NCI-H446 treated with DMSO at 0.1 percent for 48 hours (cell line): Measurements from ENCODE around the gene POLR2J2.
"Not testable (repeated sequence)": the region's sequence is repeated elsewhere in the genome, so short reads cannot be mapped to it uniquely, and the experiment has no call there.

ENCODE experiments used
- DNase-seq: peaks from one replicate; lab custom pipeline; 2025; lab: John Stamatoyannopoulos, UW

POLR2J2 gene

DNA sequence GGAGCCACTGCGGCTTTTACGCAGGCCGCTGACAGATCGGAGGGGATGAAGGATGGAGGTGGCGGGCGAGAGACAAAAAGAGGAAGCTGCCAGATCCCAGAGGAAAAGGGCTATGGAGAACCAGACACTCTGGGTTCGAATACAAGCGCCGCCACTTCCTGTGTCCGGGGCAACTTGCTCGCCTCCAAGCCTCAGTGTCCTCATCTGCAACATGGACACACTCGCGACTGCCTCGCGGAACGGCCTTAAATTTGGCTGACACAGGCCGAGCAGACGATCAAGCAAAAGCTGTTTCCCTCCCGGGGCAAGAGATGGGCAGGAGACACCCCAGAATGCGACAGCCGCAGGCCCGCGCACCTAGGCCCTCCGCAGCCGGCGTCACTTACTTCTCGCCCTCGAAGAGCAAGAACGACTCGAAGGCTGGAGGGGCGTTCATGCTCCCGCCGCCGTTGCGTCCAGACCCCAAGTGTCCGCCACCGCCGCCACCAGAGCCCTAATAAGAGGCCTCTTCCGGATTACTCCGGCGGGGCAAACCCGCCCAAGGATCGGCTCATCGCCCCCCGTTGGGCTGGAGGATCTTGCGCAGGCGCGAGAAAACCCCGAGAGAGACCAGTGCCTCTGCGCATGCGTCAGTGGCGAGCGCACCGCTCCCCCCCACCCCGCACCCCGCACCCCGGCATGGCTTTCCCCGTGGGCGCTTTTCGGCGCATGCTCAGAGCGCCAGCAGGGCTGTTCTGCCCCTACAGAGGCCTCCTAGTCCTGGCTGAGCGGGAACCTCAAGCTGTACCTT lies at the start of gene POLR2J2:
Gene POLR2J2, minus strand, starts transcription at position 498 of the 790 bp plus-strand sequence. Its CDS starts 62 bp downstream, at position 436.
- not testable (repeated sequence) for DNase-seq

DNA sequence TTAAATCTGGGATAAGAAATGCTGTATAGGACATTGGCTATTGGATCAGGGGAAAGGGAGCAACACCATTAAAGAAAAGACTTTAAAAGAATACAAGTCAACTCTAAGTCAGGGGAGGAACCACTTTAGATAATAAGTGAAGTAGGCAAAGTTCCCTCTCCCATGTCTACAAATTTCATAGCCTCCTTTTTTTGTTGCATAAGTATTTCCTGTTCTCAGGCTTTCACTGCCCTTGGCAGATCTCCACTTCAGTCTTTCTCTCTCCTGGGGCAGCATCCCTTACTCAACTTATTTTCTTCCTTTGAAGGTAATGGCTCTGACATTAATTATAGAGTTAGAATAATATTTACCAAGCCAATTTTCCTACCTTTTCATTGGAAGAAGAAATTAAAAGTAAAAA lies 47.0 kb upstream of the POLR2J2 start:
- not testable (repeated sequence) for DNase-seq

DNA sequence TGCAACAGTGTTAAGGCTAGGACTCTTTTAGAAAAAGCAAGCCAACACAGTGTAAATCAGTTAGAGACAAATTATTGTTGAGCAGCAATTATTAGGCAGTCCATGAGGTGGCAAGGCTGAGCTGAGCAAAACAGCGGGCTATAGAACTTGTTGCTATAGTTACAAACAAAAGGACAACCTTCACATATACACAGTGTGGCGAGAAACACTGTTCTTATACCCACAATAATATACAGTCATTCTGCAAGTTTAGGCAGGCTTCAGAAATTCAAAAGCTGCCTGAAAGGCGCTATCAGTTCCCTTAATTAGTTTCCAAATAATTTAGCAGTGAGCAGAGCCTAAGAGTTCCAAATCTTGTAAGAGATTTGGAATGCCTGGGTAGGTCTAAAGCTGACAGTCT lies 44.3 kb upstream of the POLR2J2 start:
- DNase-seq = not testable (repeated sequence)

DNA sequence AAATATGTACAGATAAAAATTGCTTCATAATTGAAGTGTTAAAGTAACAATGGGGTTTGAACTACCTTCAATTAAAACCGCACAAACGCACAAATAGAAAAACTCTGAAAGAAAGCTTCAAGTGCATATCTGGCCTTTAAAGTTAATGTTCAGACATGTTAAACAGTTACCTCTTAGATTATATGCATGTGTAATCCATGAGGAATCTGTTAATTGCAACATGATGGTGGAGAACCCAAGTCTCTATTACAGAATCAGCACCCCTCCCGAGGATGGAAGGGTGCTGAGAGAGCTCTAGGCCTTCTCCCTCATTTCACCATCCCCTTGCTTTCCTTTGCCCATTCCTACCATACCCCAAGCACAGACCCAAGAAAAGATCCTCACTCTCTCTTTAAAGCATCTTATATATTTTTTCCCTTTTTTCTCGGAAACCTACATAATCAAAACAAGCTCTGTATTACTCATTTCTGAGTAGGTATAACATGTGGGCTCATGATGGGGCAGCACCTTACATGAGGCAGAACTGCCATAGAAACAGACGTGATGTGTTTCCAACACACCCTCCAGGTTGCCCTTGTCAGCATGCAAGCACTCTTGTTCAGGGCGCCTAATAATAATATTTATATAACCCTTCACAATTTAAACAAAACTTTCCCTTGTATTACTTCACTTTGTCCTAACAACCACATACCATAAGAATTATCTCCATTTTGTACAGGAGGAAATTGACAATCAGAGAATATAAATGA lies 43.5 kb upstream of the POLR2J2 start:
- not testable (repeated sequence) for DNase-seq

DNA sequence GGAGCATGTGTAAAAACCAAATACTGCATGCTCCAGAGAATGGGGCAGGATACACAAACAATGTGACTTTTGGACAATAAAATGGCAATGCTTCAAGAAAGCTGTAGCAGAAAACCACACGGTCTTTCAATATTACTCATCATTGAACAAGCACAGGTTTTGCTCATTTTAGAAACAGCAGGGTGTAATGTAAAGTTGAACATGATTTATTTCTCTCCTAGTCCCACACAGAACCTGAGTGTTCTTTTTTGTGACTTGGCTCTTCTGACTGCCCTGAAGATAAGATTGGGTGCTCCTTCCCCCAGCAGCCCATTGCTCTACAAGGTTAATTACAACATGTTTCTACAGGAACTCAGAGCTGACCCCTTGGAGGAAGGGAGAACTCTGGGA lies 42.2 kb upstream of the POLR2J2 start:
- DNase-seq = not testable (repeated sequence)

DNA sequence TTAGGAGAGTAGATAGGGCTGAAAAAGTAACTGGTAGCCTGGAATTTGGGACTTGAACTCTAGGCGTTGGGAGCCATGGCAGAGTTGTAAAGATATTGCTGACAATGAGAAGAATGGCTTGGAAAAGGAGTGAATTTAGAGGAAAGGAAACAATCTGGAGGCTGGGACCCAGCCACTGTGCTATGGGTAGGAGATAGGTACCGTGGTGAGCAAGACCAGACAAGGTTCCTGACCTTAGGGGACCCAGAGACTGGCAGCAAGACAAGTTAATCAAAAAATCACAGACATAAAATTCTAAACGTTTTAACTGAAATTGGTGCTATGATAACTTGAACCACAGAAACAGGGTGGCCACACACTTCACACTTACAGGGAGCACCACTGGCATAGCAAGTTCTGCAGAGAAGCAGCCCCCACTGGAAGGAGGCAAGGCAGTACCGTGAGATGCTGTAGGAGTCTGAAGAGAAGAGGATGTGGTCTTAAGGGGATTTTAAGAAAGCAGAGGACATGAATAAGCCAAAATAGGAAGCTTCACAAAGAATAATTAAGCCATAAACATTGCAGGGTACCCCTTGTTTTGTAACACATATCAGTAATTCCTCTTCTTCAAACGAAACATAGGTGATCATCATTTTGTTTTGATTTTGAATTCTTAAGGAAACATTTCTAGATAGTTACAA lies 41.7 kb upstream of the POLR2J2 start:
- not testable (repeated sequence) for DNase-seq

DNA sequence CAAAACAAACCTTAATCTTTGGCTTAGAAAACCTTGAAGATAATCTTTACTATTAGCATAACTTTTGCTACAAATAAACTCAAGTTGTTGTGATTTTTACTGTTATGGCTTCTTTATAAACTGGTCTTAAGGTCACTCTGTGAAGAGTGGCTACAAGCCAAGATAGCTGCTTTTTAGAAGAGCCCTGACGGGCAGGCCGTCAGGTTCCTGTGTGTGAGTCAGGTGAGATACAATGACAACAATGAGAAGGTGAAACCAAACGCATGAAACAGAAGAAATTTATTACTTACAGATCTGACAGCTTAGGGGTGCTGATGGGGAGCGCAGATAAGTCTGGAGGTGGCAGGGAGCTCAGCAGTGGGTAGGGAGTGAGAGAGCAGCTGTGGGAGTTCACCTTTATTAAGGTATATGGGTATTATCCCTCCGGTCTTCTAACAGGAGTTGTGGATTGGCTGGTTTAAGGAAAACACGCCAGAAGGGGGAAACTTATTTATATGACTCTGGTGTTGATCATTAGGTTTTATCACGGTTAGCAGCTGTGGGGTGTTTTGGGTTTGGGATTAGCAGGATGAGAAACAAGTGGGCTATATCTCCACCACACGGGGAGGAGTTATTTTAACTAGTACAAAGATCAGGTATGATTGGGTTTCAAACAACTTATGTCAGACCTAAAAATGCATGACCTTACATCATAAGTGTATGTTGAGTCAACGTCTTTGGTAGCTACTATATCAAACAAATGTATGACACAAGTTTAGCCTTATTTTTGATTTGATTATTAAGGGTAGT lies 27.7 kb upstream of the POLR2J2 start:
- not testable (repeated sequence) for DNase-seq

DNA sequence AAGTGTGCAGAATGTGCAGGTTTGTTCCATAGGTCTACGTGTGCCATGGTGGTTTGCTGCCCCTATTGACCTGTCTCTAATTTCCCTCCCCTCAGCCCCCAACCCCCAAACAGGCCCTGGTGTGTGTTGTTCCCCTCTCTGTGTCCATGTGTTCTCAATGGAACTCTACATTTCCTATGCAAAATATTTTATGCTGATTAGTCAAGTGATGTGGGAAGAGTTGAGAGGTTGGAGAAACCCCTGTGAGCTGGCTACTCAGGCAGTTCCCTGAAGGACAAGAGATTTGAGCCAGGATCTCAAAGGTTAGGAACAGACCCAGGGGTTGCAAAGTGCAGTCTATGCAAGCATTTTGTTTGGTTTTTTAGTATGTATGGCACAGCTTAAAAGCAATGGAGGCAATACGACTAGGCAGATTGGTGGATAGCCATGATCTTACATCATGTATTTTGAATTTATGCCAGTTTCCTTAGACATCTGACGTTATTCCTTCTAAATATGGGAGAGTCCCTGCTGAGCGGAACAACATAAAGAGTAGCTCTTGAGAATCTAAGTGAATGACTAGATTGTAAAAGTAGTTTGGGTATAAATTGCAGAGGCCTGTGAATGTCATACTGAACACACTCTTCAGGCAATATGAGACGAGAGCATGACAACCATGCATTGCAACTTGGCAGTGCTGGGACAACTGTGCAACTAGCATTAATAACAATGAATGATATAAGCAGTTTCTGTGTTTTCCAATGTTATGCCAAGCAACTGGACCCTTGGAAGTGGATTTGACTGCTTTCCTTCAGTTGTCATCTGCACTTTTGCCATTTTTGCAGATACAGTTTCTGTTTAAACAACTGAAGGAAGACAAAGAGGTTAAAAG lies 26.4 kb upstream of the POLR2J2 start:
- DNase-seq = not testable (repeated sequence)

DNA sequence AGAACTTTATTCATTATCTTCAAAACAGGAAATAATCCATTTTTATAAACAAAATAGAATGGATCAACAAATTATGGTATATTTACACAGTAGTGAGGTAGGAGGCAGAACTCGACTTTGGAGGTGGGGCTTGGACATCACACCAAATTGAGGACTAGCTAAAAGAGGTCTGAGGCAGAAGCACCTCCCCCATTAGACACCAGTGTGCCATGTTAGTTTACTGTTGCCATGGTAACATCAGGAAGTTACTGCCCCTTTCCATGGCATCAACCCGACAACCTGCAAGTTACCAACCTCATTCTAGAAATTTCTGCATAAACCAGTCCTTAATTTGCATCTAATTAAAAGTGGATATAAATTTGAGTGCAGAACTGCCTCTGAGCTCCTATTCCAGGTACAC lies 24.5 kb upstream of the POLR2J2 start:
- DNase-seq = not testable (repeated sequence)

DNA sequence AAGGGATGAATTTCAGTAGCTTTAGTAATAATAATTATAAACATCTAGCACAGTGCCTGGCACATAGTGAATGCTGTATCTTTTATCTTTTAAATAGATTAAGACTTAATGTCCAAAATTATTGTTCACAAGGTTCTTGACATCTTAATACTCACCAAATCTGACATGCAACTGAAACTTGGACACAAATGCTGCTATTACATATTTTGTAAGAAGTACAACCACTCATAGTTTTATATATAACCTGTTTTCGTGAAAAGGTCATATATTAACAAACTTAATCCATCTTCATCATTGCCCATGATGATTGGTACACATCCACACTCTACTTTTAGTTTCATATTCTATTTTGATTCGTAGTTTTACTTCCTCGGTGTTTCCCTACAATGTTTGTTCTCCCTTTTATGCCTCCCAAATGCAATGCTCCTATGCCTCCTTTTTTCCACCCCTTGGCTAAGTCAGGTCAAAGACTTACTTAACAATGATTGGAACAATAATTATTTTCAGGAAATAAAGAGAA lies 23.6 kb upstream of the POLR2J2 start:
- not testable (repeated sequence) for DNase-seq

DNA sequence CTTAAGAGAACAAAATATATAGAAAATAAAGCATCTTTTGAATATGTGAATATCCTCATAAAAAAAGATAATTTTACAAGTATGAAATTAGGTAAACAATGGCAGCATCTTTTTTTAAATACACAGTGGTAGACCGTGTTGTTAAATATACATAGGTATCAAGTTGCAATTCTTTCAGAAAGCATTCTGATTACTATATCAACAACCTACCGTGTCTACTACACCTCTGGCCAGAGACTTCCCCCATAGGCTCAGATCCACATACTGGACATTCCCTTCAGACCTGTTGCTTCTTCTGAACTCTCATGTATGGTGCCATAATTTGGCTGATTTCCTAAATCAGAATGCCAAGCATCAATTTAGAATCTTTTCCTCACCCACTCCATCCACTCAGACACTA lies 22.5 kb upstream of the POLR2J2 start:
- not testable (repeated sequence) for DNase-seq

DNA sequence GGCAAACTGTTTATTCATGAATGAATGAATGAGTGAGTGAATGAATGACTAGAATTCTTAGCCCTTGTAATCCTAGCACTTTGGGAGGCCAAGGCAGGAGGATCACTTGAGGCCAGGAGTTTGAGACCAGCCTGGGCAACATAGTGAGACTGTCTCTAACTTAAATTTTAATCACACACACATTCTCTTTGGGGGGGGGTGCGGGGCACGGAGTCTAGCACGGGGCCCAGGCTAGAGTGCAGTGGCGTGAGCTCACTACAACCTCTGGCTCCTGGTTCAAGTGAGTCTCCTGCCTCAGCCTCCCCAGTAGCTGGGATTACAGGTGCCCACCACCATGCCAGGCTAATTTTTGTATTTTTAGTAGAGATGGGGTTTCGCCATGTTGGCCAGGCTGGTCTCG lies 19.1 kb upstream of the POLR2J2 start:
- DNase-seq = not testable (repeated sequence)

DNA sequence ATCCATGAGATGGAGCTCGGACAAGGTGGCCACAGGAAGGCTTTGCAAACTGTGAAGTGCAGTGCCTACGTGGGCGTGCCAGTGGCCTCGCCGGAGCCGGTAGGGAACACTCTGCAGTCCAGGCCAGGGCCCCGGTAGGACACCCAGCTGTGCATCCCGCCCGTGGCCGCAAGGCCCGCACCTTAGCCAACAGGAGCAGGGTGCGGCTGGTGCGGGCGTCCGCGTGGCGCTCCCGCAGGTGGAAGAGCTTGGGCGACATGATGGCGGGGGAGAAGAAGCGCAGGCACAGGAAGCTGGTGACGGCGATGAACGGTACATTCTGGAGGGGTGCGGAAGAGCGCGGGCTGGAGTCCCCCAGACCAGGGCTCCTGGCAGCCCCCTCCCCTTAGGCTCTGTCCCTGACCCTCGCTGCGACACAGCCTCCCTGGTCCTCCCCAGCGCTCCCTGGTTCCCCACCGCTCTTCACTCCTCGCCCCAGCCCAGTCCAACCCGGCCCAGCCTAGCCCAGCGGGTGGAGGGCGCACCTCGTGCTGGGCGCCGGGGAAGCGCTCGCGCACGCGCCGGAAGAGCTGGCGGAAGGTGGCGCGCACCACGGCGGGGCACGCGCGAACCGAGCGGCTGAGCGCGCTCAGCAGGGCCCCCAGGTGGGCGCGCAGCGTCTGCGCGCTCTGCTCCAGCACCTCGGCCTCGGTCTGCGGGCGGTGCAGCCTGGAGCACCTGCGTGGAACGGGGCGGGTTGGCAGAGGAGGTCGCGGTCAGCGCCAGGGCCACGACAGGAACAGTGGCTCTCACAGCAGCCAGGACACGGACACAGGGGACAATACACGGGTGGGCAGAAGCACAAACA lies 18.2 kb upstream of the POLR2J2 start:
- DNase-seq = not testable (repeated sequence)

DNA sequence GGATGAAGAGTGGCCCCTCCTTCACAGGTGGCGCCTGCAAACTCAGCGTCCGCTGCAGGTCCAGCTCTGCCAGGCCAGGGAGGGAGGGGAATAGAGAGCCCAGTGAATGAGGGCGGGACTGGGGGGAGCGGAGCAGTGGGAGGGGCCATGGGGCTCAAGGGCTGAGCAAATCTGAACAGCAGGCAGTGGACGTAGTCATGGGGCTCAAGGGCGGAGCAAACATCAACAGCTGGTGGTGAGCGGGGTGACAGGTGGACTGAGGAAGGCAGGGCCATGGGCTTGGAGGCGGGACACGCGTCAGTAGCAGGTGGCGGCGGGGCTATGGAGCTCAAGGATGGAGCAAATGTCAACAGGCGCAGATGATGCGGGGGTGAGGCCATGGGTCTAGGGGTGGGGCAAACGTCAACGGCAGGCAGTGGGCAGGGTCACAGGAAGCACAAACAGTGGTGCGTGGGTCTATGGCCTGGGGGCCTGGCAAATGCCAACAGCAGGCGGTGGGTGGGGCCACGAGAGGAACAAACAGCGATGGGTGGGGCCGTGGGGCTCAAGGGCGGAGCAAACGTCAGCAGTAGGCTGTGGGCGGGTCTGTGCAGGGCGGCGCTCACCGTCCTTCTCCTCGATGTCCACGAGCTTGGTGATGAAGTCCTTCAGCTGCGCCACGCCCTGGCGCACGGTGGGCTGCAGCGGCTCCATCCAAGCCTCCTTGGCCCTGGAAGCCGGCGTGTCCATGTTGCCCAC lies 17.0 kb upstream of the POLR2J2 start:
- DNase-seq = not testable (repeated sequence)

DNA sequence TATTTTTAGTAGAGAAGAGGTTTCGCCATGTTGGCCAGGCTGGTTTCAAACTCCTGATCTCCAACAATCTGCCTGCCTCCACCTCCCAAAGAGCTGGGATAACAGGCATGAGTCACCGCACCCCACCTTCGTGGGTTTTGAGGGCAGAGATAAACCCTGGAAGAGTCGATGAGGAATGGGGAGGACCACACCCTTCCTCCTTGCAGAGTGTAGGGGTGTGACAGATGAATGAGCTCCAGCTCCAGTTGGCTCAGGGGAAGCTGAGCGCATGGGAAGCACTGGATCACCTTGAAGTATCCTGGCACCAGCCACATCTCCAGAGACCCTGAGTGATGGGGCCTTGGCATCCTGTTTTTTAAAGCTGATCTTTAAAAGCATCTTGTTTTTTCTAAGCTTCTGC lies 11.1 kb upstream of the POLR2J2 start:
- DNase-seq = not testable (repeated sequence)

DNA sequence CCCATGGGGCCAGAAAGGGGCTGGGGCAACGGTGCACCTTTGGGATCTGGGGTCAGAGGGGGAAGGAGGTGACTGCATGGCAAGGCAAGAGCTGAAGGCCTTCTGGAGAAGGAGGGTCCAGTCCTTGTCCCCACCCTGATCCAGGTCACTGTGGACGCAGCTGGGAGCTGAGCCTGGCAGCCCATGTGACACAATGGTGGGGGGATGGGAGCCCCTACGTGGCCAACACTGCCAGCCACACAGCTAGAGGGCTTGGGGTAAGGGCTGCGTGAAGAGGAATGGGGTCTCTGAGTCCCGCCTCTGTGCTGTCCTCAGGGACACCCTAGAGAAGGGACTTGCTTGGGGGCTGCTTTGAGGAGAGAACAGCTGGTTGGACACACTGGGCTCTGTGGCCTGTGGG lies 9.3 kb upstream of the POLR2J2 start:
- DNase-seq = not testable (repeated sequence)

DNA sequence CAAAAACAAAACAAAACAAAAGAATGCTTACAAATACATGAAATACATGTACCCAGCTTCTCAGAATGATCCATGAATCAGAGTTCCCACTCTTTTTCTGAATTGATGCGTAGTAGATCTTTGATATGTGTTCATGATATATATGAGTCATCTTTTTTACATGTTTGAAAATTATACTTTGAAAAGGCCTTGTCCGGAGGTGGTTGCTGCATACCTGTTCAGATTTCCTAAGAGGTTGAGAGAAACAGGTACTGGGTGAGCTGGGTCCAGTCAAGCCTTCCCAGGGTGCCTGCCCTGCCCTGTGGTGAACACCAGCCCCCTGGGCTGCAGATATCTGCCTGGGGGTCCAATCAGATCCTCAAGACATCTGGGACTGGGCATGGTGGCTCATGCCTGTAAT lies 4.1 kb upstream of the POLR2J2 start:
- DNase-seq = not testable (repeated sequence)

DNA sequence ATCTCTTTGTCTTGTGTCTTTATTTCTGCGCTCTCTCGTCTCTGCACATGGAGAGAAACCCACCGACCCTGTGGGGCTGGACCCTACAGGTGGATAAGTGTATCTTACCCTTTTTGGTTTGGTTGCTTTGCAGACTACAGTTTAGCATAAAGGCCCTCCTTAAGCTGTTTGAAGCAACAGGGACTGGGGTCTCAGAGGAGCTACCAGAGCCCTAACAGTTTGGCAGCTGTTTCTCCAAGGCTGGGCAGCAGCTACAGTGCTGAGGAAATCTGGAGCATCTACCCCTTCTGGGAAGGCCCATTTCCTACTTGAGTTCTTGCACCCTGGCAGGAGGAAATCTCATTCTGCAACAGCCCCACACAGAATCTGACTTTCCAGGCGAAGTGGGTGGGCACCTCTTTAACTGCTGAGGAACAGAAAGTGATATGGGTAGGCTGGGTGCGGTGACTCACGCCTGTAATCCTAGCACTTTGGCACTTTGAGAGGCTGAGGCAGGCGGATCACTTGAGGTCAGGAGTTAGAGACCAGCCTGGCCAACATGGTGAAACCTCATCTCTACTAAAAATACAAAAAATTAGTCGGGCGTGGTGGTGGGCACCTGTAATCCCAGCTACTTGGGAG lies 2.1 kb upstream of the POLR2J2 start:
- not testable (repeated sequence) for DNase-seq
